BJ (cell line): Measurements from ENCODE around the gene WASF2. TPM values are rescaled to one million over a fixed set of nuclear protein-coding genes. Genes with fewer than 3 reads are reported as not detected.

ENCODE experiments used
- CTCF ChIA-PET: fragments of 350-600 bp; formaldehyde crosslinking; extraction: SDS; loops from one replicate; lab custom pipeline; 2021; ENCODE audit warnings: antibody characterized with exemption, inconsistent platforms; lab: Yijun Ruan, JAX
- POLR2A ChIA-PET: fragments of 300-600 bp; sonication (Branson Sonifier 250); formaldehyde crosslinking; extraction: SDS; loops from one replicate; lab custom pipeline; 2021; ENCODE audit warnings: antibody characterized with exemption; lab: Charles Lee
- DNase-seq: peaks from one replicate; pipeline ENCODE4 v3.0.0-alpha.2; 2011; ENCODE audit warnings: low read depth
- H3K27me3 ChIP-seq: 2 replicates; pipeline ENCODE4 v1.6.0; 2011; ENCODE audit warnings: low read length; ENCODE audit not compliant: control insufficient read depth, insufficient read depth
- H3K36me3 ChIP-seq: 2 replicates; pipeline ENCODE4 v1.5.1; 2011; ENCODE audit warnings: low read length; ENCODE audit not compliant: control insufficient read depth, insufficient read depth
- H3K4me3 ChIP-seq: 2 replicates; pipeline ENCODE4 v1.5.1; 2011; ENCODE audit warnings: low read depth, mild to moderate bottlenecking, control low read depth, low read length
- CTCF ChIP-seq: IDR thresholded peaks from 2 replicates; pipeline ENCODE4 v1.5.1; 2011; ENCODE audit warnings: low read depth, mild to moderate bottlenecking, control low read depth, inconsistent platforms, low read length, moderate library complexity; ENCODE audit not compliant: insufficient read depth
- polyA plus RNA-seq: library from polyadenylated mRNA; depleted of rRNA; stranded (reverse); fragments of >200 nt; gene quantifications from 2 replicates; pipeline ENCODE4 v1.2.3, GENCODE V29; 2011

WASF2 gene
- polyA plus RNA-seq, 1 experiment: 56.5 TPM

DNA sequence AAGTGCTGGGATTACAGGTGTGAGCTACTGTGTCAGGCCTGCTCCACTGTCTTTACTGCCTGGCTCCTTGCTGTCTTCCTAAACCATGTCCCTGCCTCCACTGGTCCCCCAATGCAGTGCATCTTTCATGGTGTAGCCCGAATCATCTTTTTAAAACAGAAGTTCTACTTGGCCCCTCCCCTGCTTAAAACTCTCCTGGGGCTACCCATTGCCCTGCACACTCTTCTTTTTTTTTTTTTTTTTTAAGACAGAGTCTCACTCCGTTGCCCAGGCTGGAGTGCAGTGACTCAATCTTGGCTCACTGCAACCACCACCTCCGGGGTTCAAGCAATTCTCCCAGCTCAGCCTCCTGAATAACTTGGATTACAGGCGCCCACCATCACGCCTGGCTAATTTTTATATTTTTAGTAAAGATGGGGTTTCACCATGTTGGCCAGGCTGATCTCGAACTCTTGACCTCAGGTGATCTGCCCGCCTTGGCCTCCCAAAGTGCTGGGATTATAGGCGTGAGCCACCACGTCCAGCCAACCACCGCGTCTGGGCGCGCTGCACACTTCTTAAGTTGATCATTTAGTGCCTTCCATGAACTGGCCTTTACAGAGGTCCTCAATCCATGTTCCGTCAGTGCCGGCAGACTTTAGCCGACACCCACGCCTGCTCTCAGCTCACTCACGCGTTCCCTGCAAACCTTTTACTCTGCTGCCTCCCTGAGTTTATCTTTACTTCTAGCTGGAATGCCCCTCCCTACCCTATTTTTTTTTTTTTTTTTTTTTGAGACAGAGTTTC is 117.8 kb downstream of the WASF2 start:
- TF ChIP-seq CTCF: no peak
- POLR2A ChIA-PET: no interaction called here
- no peak for DNase-seq
- no peak overlapping the region for H3K4me3 ChIP-seq
- H3K36me3 ChIP-seq: no peaks in the 10 kb centered on the region
- no peaks in the 10 kb centered on the region; the same call in 1 of the 2 replicates for H3K27me3 ChIP-seq
- CTCF ChIA-PET: interaction anchor here (0.6 to 5.0 kb wide), 4 partner anchors 15 to 88 kb away, joined by 3 to 29 read pairs (median 7); no protein-coding TSS in a partner anchor

DNA sequence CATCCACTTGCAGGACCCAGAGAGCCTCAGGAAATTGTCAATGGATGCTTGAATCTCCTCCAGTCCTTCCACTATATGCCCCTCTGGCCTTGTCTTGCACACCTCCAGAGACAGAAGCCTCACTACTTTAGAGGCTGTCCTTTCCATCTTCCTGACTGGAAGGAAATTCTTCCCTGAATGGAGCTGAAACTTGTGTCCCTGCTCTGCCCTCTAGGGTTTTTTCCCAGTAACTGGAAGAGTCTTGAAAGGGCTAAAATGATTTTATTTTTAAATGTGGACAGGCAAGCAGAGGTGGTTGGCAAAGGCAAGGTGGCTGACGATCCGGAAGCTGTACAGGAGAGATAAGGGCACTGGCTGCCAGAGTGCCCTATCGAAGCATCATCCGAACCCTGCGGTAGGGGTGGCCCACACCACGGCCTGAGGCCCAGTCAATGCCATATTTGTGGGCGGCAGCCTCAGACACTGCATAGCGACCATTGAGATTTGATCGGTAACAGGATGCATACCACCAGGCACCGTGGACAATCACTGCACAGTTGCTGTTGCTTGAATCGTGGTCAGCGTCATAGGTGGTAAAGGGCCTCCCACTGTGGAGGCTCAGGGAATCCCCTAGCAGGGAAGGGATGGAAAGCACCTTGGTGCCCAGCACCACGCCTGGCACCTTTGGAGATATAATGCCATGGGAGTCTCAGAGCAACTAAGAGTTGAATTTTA is 120.9 kb downstream of the WASF2 start:
- CTCF ChIA-PET: interaction anchor here (0.8 to 6.1 kb wide), 9 partner anchors 10 to 70 kb away, joined by 3 to 118 read pairs (median 6); partner anchors contain the start of gene CD164L2
- POLR2A ChIA-PET: no interaction called here
- H3K4me3 ChIP-seq: no peak overlapping the region
- no peaks in the 10 kb centered on the region for H3K36me3 ChIP-seq
- no peak for DNase-seq
- peak; percentile 35 for TF ChIP-seq CTCF
- no peaks in the 10 kb centered on the region for H3K27me3 ChIP-seq

- POLR2A ChIA-PET: interaction anchor here (1.0 kb wide), 1 partner anchor 68 kb away, joined by 5 read pairs; no protein-coding TSS in a partner anchor
- H3K4me3 ChIP-seq: peak overlapping the region; percentile 56
Measured at GRCh38 chr1:27367160-27367650, 122.8 kb downstream of the WASF2 start.

DNA sequence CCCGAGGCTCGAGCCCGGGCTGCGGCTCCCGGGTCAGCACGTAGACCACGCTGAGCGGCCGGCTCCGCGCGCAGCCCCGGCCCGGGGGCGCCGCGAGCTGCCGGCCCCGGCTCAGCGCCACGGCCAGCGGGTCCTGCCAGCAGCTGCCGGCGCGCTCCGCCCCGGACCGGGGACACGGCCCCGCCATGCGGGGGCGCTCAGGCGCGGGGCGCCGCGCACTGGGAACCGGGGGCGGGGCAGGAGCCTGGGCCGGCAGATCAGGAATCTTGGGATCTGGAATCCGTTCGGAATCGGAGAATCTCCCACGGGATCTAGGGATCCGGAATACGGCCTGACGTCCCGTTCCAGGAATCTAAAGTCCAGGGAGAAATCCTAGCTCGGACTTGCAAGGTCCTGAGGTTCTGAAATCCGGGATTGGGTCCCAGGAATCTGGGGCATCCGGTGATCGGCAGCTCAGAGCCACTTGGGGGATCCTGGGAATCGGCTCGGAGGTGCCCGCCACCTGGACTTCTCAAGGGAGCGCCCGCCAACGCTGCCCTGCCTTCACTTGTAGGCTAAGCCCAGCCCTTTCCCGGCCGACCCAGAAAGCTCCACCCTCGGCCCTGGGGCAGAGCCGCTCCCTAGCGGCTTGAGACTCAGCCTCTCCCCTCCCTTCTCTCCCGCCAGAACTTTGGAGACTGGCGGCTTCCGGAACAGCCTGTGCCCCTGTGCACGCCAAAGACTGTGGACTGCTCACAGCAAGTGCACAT is 123.4 kb downstream of the WASF2 start, which contains the start of gene MAP3K6:
Gene MAP3K6, minus strand, starts transcription at position 551 of the 749 bp plus-strand sequence. Its CDS starts 364 bp downstream, at position 187.
- H3K27me3 ChIP-seq: no peaks in the 10 kb centered on the region
- peak within 1 kb of the TSS; percentile 56 for H3K4me3 ChIP-seq
- TF ChIP-seq CTCF: peak; percentile 24; the same call in 1 of the 2 replicates
- ChIA-PET POLR2A (interaction anchor here (0.6 to 1.0 kb wide), 2 partner anchors 22 to 67 kb away, joined by 3 to 5 read pairs; no protein-coding TSS in a partner anchor), CTCF (interaction anchor here (0.7 to 6.1 kb wide), 31 partner anchors 8 to 479 kb away, joined by 3 to 118 read pairs (median 5); partner anchors contain the start of genes CD164L2, FCN3, GPR3 and SYTL1)
- H3K36me3 ChIP-seq: peaks cover 9% of the 10 kb centered on the region
- peak; percentile 33 for DNase-seq

More at GRCh38 chr1:27367160-27367650, 122.8 kb downstream of the WASF2 start:
- Histone ChIP-seq H3K27me3 (no peaks in the 10 kb centered on the region), H3K36me3 (peaks cover 9% of the 10 kb centered on the region)
- no peak for DNase-seq
- CTCF ChIA-PET: interaction anchor here (0.7 to 6.1 kb wide), 26 partner anchors 8 to 480 kb away, joined by 3 to 118 read pairs (median 6); partner anchors contain the start of genes CD164L2, FCN3, GPR3 and SYTL1
- no peak for TF ChIP-seq CTCF
